GM21529 (cell line): ENCODE data around the gene DDX21.
A peak's percentile ranks its signal among the peaks of the same experiment; 100 is the strongest.
"Not testable (repeated sequence)": the region's sequence is repeated elsewhere in the genome, so short reads cannot be mapped to it uniquely, and the experiment has no call there.

Experiments used
- ATAC-seq: cut with Tn5 transposase; IDR thresholded peaks from one replicate; pipeline ENCODE4 v1.9.1; 2021; ENCODE audit not compliant: unreplicated experiment

The DDX21 gene

DNA sequence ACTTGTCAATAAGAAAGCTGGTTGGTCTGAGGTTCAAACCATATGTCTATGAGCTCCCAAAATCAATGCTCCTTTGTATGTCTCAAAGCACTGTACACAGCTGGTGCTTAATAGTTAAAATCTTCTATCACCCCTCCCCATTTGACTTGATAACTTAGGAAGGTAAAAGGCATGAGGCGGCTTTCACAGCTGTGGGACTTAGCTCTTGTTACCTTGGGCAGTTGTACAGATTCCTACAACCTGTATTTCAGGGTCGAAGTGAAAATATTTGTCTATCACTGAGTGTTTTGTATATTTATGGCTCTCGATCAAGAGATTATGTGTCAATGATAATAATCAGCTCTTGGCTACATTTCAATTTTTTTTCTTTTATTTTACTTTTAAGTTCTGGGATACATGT lies 31.6 kb downstream of the DDX21 start:
- no peak for ATAC-seq

DNA sequence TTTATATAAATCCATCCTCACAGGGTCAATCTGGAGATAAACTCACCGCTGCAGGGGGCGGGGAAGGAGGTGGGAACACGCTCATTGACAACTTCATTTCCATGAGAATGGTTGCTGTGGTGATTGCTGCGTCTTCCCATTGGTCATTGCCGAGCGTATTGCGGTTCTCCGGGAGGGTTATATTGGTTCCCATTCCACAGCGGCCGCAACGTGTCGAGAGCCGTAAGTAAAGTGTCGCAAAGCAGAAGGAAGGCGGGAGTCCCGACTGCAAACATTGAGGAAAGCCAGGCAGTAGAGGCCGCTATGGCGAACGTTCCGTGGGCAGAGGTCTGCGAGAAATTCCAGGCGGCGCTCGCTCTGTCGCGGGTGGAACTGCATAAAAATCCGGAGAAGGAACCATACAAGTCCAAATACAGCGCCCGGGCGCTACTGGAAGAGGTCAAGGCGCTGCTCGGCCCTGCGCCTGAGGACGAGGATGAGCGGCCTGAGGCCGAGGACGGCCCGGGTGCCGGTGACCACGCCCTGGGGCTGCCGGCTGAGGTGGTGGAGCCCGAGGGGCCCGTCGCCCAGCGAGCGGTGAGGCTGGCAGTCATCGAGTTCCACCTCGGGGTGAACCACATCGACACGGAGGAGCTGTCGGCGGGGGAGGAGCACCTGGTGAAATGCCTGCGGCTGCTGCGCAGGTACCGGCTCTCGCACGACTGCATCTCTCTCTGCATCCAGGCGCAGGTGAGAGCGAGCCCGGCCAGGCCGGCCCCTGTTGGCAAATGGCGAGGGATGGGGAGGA lies 32.8 kb downstream of the DDX21 start, which contains the start of gene KIFBP:
KIFBP (plus strand) TSS at position 274 of the 787 bp plus-strand sequence; CDS start at position 304, 30 bp downstream.
- peak; percentile 75 for ATAC-seq

DNA sequence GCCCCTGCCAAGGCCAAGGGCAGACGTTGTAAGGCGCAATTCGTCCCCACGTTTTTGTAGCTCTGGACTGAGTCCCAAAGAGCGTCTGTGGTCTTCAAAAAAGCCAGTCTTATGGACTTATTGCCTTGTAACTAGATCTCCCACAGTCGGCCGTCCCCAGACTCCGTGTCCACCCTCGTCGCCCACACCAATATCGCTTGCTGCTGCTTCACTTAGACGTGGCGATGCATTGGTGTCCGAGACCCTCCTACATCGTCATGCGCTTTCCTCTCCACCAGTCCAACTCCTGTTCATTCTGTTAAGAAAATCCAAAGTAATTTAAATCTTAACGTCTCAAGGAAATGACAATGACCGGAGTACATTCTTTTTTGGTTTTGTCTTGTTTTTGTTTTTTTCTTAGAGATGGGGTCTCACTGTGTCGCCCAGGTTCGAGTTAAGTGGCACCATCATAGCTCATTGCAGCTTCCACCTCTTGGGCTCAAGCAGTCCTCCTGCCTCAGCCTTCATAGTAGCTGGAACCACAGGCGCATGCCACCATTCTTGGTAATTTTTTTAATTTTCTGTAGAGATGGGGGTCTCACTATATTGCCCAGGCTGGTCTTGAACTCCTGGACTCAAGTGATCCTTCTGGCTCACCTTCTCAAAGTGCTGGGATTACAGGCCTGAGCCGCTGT lies 33.5 kb downstream of the DDX21 start:
- no peak for ATAC-seq

DNA sequence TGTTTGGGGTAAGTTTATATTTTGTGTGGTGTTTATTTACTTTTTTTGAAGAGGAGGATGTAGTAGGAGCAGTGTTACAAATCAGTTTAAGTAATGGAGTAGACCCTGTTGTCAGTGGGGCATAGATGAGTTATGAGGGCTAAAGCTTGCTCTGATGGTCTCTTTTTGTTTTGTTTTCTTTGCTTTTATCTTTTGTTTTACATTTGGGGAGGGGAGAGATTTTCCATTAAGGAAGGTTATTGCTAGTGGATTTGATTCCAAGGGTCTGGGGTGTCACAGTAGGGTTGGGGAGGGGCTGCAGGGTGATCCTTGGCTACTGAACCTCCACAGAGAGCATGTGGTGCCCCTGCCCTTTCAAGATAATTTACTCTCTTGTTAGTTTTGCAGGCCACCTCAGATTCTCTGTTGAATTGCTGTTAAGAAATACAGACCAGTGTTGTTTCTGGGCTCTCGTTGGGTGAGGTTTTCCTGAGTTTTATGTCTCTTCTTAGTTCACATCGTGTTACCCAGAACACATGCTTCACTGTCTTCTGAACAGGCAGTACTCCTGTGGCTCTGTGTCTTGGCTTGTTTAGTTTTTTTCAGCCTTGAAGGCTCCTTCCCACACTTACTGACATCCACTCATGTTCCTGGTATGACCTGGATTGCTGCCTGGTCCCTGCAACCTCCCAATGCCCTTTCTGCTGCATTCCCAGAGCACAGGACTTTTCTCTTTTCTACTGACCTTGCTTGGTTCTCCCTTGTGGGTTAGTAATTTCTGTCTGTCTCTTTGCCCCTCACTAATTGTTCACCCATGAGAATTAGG lies 36.9 kb downstream of the DDX21 start:
- no peak for ATAC-seq

DNA sequence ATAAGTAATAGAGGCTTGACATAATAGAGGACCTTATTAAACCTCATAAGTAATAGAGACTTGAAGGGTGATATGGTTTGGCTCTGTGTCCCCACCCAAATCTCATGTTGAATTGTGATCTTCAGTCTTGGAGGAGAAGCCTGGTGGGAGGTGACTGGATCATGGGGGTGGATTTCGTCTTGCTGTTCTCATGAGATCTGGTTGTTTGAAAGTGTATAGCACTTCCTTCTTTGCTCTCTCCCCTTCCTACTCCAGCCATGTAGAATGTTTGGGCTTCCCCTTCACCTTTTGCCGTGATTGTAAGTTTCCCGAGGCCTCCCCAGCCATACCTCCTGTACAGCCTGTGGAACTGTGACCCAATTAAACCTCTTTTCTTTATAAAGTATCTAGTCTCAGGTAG lies 41.2 kb downstream of the DDX21 start:
- ATAC-seq = peak; percentile 25

DNA sequence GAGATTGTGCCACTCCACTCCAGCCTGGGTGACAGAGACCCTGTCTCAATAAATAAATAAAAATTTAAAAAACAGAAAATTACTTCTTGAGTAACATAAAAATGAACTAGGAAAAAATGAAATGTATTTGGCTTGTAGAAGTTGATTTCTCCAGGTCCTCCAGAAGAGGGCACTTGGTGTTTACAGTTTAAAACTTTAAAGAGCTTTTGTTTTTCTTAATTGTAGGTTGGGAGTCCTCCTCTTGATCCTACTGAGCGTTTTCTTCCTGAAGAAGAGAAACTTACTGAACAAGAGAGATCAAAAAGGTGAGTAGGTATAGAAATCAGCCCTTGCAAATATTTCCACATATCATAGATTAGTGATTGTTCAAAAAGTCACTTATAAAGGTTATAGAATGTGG lies 48.9 kb downstream of the DDX21 start:
- no peak for ATAC-seq

DNA sequence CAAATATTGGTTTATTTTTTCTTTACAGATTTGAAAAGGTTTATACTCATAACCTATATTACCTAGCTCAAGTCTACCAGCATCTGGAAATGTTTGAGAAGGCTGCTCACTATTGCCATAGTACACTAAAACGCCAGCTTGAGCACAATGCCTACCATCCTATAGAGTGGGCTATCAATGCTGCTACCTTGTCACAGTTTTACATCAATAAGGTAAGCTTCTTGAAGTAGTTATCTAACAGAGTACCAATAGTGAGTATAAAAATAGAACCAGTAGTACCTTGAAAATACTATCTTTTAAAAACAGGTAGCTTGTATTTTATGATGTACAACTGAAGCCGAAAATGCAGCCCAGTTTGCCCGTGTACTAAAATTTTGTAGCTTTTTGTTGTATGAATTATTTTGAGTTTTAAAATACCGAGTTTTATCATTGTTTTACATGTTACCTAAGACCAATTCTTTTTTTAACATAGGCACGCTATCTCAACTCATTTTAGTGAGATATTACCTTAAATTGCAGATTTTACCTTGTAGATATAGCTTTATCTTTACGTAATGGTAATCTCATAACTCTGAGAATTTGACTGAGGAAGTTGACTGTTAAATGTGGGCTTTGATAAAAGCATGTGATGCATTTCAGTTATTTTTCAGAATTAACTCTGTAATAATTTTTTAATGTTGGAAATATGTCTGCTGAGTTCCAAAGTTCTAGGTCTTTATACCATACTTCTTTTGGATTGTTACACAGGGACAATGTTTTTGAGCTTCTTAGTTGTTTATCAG lies 49.9 kb downstream of the DDX21 start:
- ATAC-seq = no peak

DNA sequence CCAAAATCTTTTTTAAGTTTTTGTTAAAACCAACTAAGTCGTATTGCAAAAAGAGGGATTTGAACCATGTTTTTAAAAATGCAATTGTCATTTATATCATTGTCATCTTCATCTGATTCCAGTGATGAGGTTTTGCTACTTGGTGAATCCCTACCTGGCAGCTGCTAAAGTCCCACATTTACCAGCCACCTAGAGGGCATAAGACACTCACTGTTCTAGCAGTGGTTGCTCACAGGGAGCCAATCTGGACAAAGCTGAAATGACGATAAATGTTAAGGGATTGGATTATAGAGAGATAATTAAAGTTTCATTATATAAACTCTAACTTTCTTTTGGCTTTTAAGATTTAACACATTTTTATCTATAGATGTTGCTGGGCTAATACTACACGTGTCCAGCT lies 51.3 kb downstream of the DDX21 start:
- no peak for ATAC-seq

DNA sequence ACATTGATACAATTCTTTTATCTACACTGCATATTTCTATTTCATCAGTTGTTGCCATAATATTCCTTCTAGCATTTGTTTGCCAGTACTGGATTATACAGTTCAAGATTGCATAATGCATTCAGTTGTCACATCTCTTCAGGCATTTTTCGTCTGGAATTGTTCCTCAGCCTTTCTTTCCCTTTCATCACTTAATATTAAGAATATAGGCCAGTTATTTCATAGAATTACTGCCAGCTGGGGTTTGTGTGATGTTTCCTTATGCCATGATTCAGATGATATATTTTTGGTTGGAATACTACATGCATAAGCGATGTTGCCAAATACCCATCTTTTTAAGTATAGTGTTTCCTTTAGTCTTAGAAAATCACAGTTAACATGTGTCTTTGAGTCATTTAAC lies 53.4 kb downstream of the DDX21 start:
- ATAC-seq = no peak

DNA sequence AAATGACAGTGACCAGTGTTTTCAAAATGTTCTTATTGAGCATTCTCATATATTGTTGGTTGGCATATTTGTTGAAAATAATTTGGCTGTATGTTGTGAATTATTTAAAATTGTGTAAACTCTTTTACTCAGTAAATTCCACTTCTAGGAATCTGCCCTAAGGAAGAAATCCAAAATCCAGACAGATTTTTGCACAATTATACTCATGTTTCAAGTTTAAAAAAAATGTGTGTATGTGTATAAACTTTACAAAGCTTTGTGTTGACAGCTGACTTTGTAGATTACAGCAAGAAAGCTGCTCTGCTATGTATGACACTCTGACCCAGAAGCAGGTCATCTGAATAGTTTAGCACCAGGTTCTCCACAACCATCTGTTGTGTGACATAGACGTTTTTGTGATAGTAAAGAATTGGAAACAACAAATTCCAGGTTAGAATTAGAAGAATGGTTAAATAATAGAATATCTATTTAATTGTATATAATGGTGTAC lies 54.2 kb downstream of the DDX21 start:
- no peak for ATAC-seq

DNA sequence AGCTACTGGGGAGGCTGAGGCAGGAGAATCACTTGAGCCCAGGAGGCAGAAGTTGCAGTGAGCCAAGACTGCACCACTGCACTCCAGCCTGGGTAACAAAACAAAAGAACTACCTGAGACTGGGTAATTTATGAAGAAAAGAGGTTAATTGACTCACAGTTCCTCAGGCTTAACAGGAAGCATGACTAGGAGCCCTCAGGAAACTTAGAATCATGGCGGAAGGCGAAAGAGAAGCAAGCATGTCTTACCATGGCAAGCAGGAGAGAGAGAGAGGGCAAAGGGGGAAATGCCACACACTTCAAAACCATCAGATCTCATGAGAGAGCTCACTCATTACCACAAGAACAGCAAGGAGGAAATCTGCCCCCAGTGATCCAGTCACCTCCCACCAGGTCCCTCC lies 56.8 kb downstream of the DDX21 start:
- ATAC-seq = not testable (repeated sequence)

DNA sequence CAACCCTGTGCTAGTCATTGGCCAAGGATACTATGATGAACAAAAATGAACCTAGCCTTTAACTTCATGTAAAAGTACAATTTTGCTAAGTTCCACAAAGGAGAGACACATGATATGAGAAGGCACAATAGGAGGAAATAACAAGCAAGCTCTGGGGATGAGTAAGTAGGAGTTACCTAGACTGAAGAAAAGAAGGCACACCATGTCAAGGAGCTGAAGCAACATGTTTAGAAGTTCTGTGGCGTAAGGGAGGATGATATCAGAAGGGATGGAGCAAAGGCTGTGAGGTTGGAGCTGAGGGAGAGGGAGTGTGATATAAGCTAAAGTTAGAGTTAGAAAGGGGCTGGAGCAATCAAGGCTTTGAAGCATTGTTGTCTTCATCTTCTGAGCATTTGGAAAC lies 58.2 kb downstream of the DDX21 start:
- no peak for ATAC-seq

DNA sequence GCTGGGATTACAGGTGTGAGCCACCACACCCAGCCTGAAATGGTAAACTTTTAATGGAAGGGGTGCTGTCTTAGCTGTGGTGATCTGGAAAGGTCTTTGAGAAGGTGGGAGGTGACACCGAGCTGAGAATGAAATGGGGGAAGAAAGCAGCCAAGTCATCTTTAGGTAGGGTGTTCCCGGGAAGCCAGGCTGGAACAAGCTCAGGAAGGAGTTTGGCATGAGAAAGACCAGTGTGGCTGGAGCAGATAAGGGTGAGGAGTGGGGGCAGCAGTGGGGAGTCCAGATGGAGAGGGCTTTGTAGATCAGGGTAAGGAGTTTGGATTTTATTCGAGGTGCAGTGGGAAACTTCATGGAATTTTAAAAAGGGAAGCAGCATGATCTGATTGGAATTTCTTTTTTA lies 62.6 kb downstream of the DDX21 start:
- no peak for ATAC-seq

DNA sequence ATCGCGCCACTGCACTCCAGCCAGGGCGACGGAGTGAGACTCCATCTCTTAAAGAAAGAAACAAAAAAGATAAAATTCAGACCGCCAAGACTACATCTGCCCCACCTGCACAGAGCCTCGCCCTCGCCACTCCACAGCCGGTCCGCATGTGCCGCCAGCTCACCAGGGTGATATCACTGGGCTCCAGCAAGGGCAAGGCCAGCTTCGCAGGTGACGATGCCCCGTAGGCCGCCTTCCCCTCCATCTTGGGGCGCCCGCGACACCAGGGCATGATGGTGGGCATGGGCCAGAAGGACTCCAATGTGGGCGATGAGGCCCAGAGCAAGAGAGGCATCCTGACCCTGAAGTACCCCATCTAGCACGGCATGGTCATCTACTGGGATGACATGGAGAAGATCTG lies 66.6 kb downstream of the DDX21 start:
- no peak for ATAC-seq

DNA sequence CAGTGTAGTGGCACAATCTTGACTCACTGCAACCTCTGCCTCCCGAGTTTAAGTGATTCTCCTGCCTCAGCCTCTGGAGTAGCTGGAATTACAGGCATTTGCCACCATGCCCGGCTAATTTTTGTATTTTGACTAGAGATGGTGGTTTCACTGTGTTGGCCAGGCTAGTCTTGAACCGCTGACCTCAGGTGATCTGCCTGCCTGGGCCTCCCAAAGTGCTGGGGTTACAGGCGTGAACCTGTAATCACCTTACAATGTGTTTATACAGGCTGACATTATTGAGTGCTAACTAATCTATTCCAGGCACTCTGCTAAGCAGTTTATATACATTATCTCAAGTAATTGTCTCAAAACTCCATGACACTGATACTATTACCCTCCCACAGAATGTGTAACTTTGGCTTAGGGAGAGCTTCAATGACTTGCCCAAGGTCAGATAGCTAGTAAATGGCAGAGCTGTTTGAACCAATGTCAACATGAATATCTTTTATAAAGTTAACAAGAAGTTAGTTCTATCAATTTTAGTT lies 69.5 kb downstream of the DDX21 start:
- no peak for ATAC-seq

DNA sequence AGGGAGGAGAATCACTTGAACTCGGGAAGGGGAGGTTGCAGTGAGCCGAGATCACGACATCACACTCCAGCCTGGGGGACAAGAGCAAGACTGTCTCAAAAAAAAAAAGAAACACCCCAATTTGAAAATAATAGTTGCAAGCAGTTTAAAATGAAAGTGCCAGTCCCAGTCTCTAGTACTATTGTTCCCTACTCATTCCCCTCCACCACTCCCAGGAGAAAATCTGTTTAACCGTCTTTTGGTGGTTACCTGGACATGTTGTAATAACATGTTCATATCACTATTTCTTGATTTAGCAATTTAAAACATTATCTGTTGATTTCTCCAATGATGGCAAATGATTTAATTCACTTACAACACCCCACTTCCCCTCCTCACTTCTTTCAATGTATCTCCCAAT lies 77.3 kb downstream of the DDX21 start:
- ATAC-seq = no peak
